Stimulated activated naive CD4-positive, alpha-beta T cell treated with Interleukin-2 at 50 U/mL for 16 hours (primary cell): ENCODE results near the gene TAOK1.
A peak's percentile ranks its signal among the peaks of the same experiment; 100 is the strongest.

Source experiments
- DNase-seq: peaks from one replicate; lab custom pipeline; 2025; lab: John Stamatoyannopoulos, UW

The TAOK1 gene

GRCh38 chr17:29584452-29585079 lies 194.4 kb downstream of the TAOK1 start:
- DNase-seq, result no peak

GRCh38 chr17:29585080-29585751 lies 195.1 kb downstream of the TAOK1 start:
- peak; percentile 29 for DNase-seq

- no peak for DNase-seq
These were observed 196.7 kb downstream of the TAOK1 start for GRCh38 chr17:29586676-29587469.

GRCh38 chr17:29587591-29587990 lies 197.4 kb downstream of the TAOK1 start:
- no peak for DNase-seq

- DNase-seq, result no peak
These were observed 197.9 kb downstream of the TAOK1 start for GRCh38 chr17:29588017-29588561.

GRCh38 chr17:29588562-29589411 lies 198.6 kb downstream of the TAOK1 start:
- peak; percentile 57 for DNase-seq

GRCh38 chr17:29589524-29590410 lies 199.6 kb downstream of the TAOK1 start, which contains the start of gene GIT1:
Gene GIT1, minus strand, starts transcription at chr17:29589648. Its CDS starts 270 bp downstream, at chr17:29589378.
- peak; percentile 77 for DNase-seq

- no peak for DNase-seq
These were observed 200.4 kb downstream of the TAOK1 start for GRCh38 chr17:29590411-29591145.

GRCh38 chr17:29591146-29591736 lies 201.1 kb downstream of the TAOK1 start:
- peak; percentile 34 for DNase-seq

GRCh38 chr17:29591737-29592608 lies 201.8 kb downstream of the TAOK1 start:
- peak; percentile 75 for DNase-seq

- peak; percentile 36 for DNase-seq
These were observed 202.8 kb downstream of the TAOK1 start, which contains the start of gene ANKRD13B for GRCh38 chr17:29592850-29593551. Gene ANKRD13B, plus strand, starts transcription at chr17:29593132. Its CDS starts 490 bp downstream, at chr17:29593622.

- peak; percentile 27 for DNase-seq
These were observed 203.7 kb downstream of the TAOK1 start for GRCh38 chr17:29593591-29594518.

GRCh38 chr17:29594519-29595090 lies 204.4 kb downstream of the TAOK1 start:
- no peak for DNase-seq

- no peak for DNase-seq
These were observed 205.2 kb downstream of the TAOK1 start for GRCh38 chr17:29595107-29595942.
